ENCODE data around the gene GPR27.

Gene GPR27

GRCh38 chr3:71791634-71792033 lies 38.0 kb downstream of the GPR27 start:
- Histone ChIP-seq H3K27me3 (ENCODE audit: insufficient read depth, low read length, poor library complexity, severe bottlenecking) (peaks cover 59% of the 10 kb centered on the region), H3F3A (ENCODE audit: low read depth) (no peaks in the 10 kb centered on the region), H3K4me1 (ENCODE audit: insufficient read depth, low read length, poor library complexity, severe bottlenecking) (no peaks in the 10 kb centered on the region), H4K20me1 (ENCODE audit: insufficient read depth, low read length, poor library complexity, severe bottlenecking) (no peaks in the 10 kb centered on the region), H3K4me3 (ENCODE audit: low read length, poor library complexity, severe bottlenecking) (no peak overlapping the region), H3K9ac (ENCODE audit: low read depth, low read length, poor library complexity, severe bottlenecking) (no peak overlapping the region), H3K79me2 (ENCODE audit: insufficient read depth, low read length) (no peaks in the 10 kb centered on the region), H3K4me2 (ENCODE audit: low read depth, low read length, poor library complexity, severe bottlenecking) (no peak overlapping the region), H2AFZ (ENCODE audit: low read length) (no peak overlapping the region), H3K36me3 (ENCODE audit: insufficient read depth, low read length) (no peaks in the 10 kb centered on the region), H3K9me3 (ENCODE audit: insufficient read depth, low read depth, low read length) (no peaks in the 10 kb centered on the region), H3K9me2 (replicated peaks; ENCODE audit: low read depth, low read length) (no peaks in the 10 kb centered on the region)
- no peak for TF ChIP-seq EZH2phosphoT487 (IDR thresholded peaks at IDR 0.05; ENCODE audit: borderline replicate concordance)
- TF ChIP-seq, protein P1, sequence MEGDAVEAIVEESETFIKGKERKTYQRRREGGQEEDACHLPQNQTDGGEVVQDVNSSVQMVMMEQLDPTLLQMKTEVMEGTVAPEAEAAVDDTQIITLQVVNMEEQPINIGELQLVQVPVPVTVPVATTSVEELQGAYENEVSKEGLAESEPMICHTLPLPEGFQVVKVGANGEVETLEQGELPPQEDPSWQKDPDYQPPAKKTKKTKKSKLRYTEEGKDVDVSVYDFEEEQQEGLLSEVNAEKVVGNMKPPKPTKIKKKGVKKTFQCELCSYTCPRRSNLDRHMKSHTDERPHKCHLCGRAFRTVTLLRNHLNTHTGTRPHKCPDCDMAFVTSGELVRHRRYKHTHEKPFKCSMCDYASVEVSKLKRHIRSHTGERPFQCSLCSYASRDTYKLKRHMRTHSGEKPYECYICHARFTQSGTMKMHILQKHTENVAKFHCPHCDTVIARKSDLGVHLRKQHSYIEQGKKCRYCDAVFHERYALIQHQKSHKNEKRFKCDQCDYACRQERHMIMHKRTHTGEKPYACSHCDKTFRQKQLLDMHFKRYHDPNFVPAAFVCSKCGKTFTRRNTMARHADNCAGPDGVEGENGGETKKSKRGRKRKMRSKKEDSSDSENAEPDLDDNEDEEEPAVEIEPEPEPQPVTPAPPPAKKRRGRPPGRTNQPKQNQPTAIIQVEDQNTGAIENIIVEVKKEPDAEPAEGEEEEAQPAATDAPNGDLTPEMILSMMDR (conservative IDR thresholded peaks at IDR 0.05; ENCODE audit: low read length) = no peak

GRCh38 chr3:71796290-71796689 lies 42.6 kb downstream of the GPR27 start:
- no peak overlapping the region for H3K4me3 ChIP-seq (ENCODE audit: low read length, poor library complexity, severe bottlenecking)
- no peaks in the 10 kb centered on the region for H3K9me3 ChIP-seq (ENCODE audit: insufficient read depth, low read depth, low read length)
- no peak overlapping the region for H2AFZ ChIP-seq (ENCODE audit: low read length)
- H3K4me2 ChIP-seq (ENCODE audit: low read depth, low read length, poor library complexity, severe bottlenecking) = no peak overlapping the region
- H3K4me1 ChIP-seq (ENCODE audit: insufficient read depth, low read length, poor library complexity, severe bottlenecking) = no peaks in the 10 kb centered on the region
- no peaks in the 10 kb centered on the region for H3K36me3 ChIP-seq (ENCODE audit: insufficient read depth, low read length)
- H3F3A ChIP-seq (ENCODE audit: low read depth) = no peaks in the 10 kb centered on the region
- no peaks in the 10 kb centered on the region for H3K79me2 ChIP-seq (ENCODE audit: insufficient read depth, low read length)
- H3K9me2 ChIP-seq (replicated peaks; ENCODE audit: low read depth, low read length) = no peaks in the 10 kb centered on the region
- no peak for TF ChIP-seq EZH2phosphoT487 (IDR thresholded peaks at IDR 0.05; ENCODE audit: borderline replicate concordance)
- TF ChIP-seq, protein P1 (conservative IDR thresholded peaks at IDR 0.05; ENCODE audit: low read length) = no peak
- peaks cover 68% of the 10 kb centered on the region for H3K27me3 ChIP-seq (ENCODE audit: insufficient read depth, low read length, poor library complexity, severe bottlenecking)
- H3K9ac ChIP-seq (ENCODE audit: low read depth, low read length, poor library complexity, severe bottlenecking) = no peak overlapping the region
- H4K20me1 ChIP-seq (ENCODE audit: insufficient read depth, low read length, poor library complexity, severe bottlenecking) = no peaks in the 10 kb centered on the region

DNA sequence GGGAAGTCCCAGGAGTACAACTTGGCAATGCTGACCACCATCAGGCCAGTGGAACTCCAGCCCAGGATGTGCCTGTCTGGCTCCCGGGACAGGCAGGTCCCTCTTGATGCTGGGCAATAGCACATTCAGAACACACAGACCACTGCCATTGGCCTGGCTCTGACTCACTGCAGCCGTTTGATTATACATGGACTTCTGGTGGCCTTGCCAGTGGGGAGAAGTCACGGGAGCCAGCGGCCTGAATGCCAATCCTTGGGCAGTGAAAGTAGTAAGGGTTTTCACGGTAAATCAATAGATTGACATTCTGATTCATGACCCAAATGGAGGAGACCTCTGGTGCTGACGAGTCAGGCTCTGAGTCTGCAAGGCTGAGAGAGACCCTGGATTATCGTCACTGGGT lies 43.8 kb downstream of the GPR27 start:
- no peak overlapping the region for H3K4me2 ChIP-seq (ENCODE audit: low read depth, low read length, poor library complexity, severe bottlenecking)
- no peaks in the 10 kb centered on the region for H3F3A ChIP-seq (ENCODE audit: low read depth)
- H3K4me3 ChIP-seq (ENCODE audit: low read length, poor library complexity, severe bottlenecking) = no peak overlapping the region

More for the DNA sequence above, 43.8 kb downstream of the GPR27 start:
- Histone ChIP-seq H3K79me2 (ENCODE audit: insufficient read depth, low read length) (no peaks in the 10 kb centered on the region), H2AFZ (ENCODE audit: low read length) (no peak overlapping the region), H3K9ac (ENCODE audit: low read depth, low read length, poor library complexity, severe bottlenecking) (no peak overlapping the region), H3K9me3 (ENCODE audit: insufficient read depth, low read depth, low read length) (no peaks in the 10 kb centered on the region), H3K9me2 (replicated peaks; ENCODE audit: low read depth, low read length) (no peaks in the 10 kb centered on the region), H3K4me1 (ENCODE audit: insufficient read depth, low read length, poor library complexity, severe bottlenecking) (no peaks in the 10 kb centered on the region), H4K20me1 (ENCODE audit: insufficient read depth, low read length, poor library complexity, severe bottlenecking) (no peaks in the 10 kb centered on the region), H3K36me3 (ENCODE audit: insufficient read depth, low read length) (no peaks in the 10 kb centered on the region), H3K27me3 (ENCODE audit: insufficient read depth, low read length, poor library complexity, severe bottlenecking) (peaks cover 63% of the 10 kb centered on the region)
- no peak for TF ChIP-seq EZH2phosphoT487 (IDR thresholded peaks at IDR 0.05; ENCODE audit: borderline replicate concordance)
- TF ChIP-seq, protein P1 (conservative IDR thresholded peaks at IDR 0.05; ENCODE audit: low read length) = no peak
